HG03521 (cell line): ENCODE measurements around the gene ANKRD30BL.
"Not testable (repeated sequence)": the region's sequence is repeated elsewhere in the genome, so short reads cannot be mapped to it uniquely, and the experiment has no call there.

Source experiments
- ATAC-seq: cut with Tn5 transposase; IDR thresholded peaks from one replicate; pipeline ENCODE4 v1.9.1; 2021; ENCODE audit warnings: mild to moderate bottlenecking, moderate library complexity; ENCODE audit not compliant: unreplicated experiment

The ANKRD30BL gene

GRCh38 chr2:132161161-132162124 is at the start of gene ANKRD30BL:
Gene ANKRD30BL (minus strand): TSS chr2:132161952. CDS start chr2:132161705, 247 bp downstream.
- ATAC-seq, result not testable (repeated sequence)

- not testable (repeated sequence) for ATAC-seq
Observed at GRCh38 chr2:132202866-132203265, 41.1 kb upstream of the ANKRD30BL start.

- ATAC-seq, result not testable (repeated sequence)
Observed at GRCh38 chr2:132192854-132193253, 31.1 kb upstream of the ANKRD30BL start.

GRCh38 chr2:132167100-132167499 is 5.3 kb upstream of the ANKRD30BL start:
- ATAC-seq, result not testable (repeated sequence)

- ATAC-seq, result not testable (repeated sequence)
Observed at GRCh38 chr2:132162125-132162660, 441 bp upstream of the ANKRD30BL start.

GRCh38 chr2:132146774-132147173 is 15.0 kb downstream of the ANKRD30BL start:
- not testable (repeated sequence) for ATAC-seq
